Cerebellar nuclear complex (tissue), 1 donor: ENCODE measurements around the gene TMEM129.
A peak's percentile ranks its signal among the peaks of the same experiment; 100 is the strongest.

Experiments used
- DNase-seq, 2 experiments: peaks; one replicate each; lab custom pipeline; 2025; lab: John Stamatoyannopoulos, UW

The TMEM129 gene

DNA sequence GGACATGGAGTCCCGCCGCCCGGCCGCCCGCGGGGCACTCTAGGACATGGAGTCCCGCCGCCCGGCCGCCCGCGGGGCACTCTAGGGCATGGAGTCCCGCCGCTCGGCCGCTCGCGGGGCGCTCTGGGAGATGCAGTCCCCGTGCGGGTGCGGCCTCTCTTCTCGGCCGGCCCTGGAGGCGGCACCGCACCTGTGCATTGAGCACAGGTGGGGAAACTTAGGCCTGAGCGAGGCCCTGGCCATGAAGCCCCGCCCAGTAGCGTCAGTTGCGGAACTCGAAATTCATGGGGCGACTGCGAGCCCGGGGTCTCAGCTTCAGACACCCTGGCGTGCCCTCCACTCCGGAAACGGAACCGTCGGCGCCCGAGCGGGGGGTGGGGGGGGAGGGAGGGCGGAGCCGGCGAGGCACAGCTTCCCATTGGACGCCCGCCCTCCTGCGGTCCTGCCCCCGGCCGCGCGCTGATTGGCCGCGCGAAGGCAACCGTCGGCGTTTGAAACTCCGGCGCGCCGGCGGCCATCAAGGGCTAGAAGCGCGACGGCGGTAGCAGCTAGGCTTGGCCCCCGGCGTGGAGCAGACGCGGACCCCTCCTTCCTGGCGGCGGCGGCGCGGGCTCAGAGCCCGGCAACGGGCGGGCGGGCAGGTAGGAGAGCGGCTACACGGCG, at the start of gene TMEM129, which contains the start of gene TACC3:
TMEM129 (minus strand) TSS at position 321 of the 663 bp plus-strand sequence. CDS start 486 bp downstream, outside the sequence.
TACC3 (plus strand) TSS at position 519 of the 663 bp plus-strand sequence. CDS start 1,901 bp downstream, outside the sequence.
- DNase-seq: peak; percentile 57 to 83

DNA sequence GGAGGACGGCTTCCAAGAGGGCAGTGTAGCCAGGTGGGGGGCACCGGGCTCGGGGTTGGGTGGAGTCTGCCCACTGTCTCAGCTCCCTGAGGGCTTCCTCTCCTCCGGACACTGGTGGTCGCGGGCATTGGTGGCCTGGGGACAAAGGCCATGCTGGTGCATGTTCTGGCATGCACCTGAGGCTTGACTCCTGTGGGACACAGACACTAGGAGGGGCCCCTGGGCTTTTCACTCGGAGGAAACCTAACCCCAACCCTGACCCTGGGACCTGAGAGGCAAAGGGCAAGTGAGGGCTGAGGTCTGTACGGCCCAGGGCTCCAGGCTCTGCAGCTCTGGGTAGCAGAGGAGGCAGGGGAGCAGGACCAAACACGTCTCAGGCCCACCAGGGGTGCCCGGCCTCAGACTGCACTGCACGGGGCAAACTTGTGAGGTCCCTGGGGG, 49.7 kb upstream of the TMEM129 start:
- DNase-seq: no peak

- no peak for DNase-seq
Observed at GRCh38 chr4:1770245-1770644, 49.1 kb upstream of the TMEM129 start.

DNA sequence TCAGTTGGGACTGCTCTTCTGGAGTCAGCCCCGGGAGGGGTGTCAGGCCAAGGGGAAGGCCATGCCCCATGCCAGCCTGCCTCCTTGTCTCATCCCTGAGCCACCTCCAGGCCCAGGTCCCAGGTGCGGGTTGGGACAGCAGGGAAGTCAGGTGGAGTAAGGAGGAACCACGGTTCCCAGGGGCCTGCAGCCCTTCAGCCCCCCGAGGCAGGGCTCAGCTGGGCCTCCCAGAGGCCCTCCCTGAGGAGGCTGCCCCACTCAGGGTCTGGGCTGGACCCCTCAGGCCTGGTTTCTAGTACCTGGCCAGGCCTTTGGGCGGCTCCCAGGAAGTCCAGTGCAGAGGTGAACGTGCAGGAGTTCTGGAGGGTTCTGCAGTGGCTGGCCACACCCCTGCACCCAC, 48.6 kb upstream of the TMEM129 start:
- DNase-seq: no peak

DNA sequence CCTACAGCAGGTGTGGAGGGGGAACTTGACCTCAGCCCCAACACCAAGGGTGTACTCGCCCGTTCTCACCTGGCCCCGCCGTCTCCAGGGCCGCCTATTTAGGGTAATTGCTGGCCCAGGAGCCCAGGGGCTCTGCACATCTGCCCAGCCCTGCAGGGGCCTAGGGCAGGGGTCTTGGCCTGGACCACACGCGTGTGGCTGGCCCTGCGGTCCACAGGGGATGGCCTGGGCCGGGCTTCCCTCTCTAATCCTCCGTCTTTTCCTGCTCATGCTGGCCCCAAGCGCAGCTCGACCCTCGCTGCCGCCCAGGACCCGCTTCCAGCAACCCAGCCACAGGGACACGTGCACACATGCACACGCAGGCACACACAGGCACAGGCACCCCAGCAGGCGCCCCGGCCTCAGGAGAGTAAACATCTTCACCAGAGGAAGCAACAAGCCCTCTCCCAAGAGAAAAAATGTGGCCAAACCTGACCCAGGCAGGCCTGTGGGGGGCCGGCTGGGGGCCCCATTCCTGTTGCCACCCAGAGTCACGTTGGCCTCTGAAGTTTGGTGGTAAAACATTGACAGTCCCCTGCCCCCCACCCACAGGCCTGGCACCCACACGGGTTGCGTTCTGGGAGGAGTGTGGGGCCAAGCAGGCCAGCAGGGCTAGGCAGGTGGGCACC, 47.4 kb upstream of the TMEM129 start:
- no peak for DNase-seq

GRCh38 chr4:1767770-1768366, 46.7 kb upstream of the TMEM129 start:
- DNase-seq: no peak

DNA sequence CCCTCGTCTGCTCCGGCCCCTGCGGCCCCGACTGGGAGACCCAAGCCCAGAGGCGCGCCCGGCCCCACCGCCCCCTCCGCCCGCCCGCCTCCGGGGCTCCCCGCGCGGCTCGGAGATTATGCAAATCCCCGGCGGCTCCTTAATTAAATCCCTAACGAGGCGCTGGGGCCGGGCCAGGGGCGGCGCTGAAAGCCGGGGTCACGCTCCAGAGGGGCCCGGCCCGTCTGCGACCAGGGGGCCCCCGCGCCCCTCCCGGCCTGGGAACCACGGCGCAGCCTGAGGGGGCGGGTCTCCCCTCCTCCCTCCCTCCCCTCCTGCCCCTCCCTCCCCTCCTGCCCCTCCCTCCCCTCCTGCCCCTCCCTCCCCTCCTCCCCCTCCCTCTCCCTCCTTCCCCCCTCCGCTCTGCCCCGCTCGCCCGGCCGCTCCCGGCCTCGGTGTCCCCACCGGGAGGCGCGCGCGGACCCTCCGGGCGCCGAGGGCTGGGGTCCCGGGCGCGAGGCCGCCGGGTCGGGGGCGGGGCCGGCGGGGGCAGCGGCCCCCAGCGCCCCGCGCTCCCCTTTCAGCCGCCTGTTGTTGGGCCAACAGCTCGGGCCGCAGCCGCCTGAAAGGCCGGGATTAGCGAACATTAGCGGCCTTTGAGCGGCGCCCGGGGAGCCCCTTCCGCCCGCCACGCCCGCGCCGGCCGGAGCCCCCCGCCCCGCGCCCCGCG, 46.1 kb upstream of the TMEM129 start:
- DNase-seq: no peak

- no peak for DNase-seq
Observed at GRCh38 chr4:1766106-1767060, 45.3 kb upstream of the TMEM129 start.

DNA sequence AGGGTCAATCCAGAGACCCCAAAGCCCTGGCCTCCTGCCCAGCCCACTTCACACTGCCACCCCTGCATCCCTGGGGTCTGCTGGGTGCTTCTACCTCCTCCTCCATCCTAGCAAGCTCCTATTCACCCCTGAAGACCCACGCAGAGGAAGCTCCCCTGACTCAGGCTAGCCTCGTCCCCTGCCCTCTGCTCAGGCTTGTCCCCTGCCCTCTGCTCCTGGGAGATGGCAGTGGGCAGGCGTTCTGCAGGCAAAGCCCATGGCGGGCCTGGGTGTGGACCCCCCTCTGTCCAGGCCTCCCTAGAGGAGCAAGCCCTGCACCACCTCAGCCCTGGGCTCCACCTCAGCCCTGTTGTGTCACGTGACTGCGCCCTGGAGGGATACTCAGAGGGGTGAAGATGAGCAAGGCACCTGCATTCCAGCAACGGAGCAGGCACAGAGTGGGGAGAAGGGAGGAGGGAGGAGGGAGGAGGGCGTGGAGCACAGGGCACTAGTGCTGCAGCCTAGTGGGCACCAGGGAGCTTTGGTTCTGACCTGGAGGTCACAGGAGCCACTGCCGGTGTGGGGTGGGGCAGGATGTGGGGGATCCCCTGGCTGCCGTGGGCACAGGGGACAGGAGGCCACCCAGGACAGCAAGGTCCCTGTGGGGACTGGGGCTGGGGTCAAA, 44.4 kb upstream of the TMEM129 start:
- no peak for DNase-seq

DNA sequence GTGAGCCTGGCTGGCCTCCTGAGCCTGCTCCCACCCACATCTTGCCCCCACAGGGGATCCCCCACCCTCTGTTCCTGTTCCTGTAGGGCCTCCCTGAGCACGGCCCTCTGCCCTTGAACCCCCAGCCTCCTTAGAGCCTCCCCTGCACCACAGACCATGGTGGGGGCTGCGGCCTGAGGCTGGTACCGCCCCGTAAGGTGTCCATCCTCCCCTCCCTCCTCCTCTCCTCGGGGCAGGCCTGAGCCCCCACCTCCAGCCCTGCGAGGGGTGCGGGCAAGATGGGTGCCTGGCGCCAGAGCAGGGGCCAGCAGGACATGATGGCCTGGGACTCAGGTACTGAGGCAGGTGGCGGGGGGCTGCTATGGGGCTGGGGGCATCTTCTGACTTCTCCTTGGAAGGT, 43.5 kb upstream of the TMEM129 start:
- no peak for DNase-seq

GRCh38 chr4:1763550-1764080, 42.5 kb upstream of the TMEM129 start:
- no peak for DNase-seq

- no peak for DNase-seq
Observed at GRCh38 chr4:1763070-1763549, 42.0 kb upstream of the TMEM129 start.

- no peak for DNase-seq
Observed at GRCh38 chr4:1762264-1763010, 41.3 kb upstream of the TMEM129 start.

GRCh38 chr4:1761130-1761689, 40.1 kb upstream of the TMEM129 start:
- DNase-seq: no peak

- DNase-seq: no peak
Observed at GRCh38 chr4:1760521-1761071, 39.5 kb upstream of the TMEM129 start.

GRCh38 chr4:1759818-1760223, 38.7 kb upstream of the TMEM129 start:
- DNase-seq: no peak

GRCh38 chr4:1759170-1759817, 38.2 kb upstream of the TMEM129 start:
- DNase-seq: no peak
